ENCODE data around the gene KIF13A. TPM values are rescaled to one million over a fixed set of nuclear protein-coding genes. Genes with fewer than 3 reads are reported as not detected.

Gene KIF13A

Small RNAs within 50 kb of the gene (small RNA-seq; reads per million reads assigned to genes)
- gene RF00019 (ENCODE audit: insufficient read depth) (not detected), gene RNA5SP204 (ENCODE audit: insufficient read depth) (6.1 reads per million, percentile 76 among the genes with 10 or more reads in this experiment)
